ENCODE data around the gene CASP1. TPM values are rescaled to one million over a fixed set of nuclear protein-coding genes. Genes with fewer than 3 reads are reported as not detected.
A peak's percentile ranks its signal among the peaks of the same experiment; 100 is the strongest.

Gene CASP1
- total RNA-seq, 4 donors from 2014 or later, result 1.1 to 7.8 (median 3.5) TPM

DNA sequence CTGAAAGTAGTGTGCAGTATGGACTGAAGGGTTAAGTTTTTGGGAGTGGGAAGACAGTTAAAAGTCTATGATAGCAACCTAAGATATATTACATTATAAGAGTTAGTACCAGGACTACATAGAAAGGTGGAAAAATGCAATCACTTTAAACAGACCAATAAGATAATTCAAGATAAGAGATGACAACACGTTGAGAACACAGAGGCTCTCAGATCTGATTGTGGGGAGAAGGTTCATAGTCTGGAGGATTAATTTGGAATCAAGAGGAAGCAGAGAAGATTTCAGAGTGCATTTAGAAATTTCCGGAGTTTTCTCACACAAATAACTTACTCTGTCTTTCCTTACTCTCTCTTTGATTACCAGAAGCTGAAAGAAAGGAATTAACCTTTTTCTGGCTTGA, 12.4 kb downstream of the CASP1 start:
- Histone ChIP-seq H3K9me3 (no peaks in the 10 kb centered on the region), H3K36me3 (no peaks in the 10 kb centered on the region), H3K27ac (no peak overlapping the region), H3K4me3 (no peak overlapping the region), H3K4me1 (no peaks in the 10 kb centered on the region), H3K27me3 (no peaks in the 10 kb centered on the region)
- in situ Hi-C loops (cut with MboI; ENCODE audit: low sequenced_read_pairs in 4 of 4) (no loop called here), intact Hi-C loops (cut with DNase I; ENCODE audit: low total_unique reads) (no loop called here)
- no peak for TF ChIP-seq POLR2A (IDR thresholded peaks at IDR 0.05)
- TF ChIP-seq, protein P1, sequence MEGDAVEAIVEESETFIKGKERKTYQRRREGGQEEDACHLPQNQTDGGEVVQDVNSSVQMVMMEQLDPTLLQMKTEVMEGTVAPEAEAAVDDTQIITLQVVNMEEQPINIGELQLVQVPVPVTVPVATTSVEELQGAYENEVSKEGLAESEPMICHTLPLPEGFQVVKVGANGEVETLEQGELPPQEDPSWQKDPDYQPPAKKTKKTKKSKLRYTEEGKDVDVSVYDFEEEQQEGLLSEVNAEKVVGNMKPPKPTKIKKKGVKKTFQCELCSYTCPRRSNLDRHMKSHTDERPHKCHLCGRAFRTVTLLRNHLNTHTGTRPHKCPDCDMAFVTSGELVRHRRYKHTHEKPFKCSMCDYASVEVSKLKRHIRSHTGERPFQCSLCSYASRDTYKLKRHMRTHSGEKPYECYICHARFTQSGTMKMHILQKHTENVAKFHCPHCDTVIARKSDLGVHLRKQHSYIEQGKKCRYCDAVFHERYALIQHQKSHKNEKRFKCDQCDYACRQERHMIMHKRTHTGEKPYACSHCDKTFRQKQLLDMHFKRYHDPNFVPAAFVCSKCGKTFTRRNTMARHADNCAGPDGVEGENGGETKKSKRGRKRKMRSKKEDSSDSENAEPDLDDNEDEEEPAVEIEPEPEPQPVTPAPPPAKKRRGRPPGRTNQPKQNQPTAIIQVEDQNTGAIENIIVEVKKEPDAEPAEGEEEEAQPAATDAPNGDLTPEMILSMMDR (IDR thresholded peaks at IDR 0.05 in 4 of 5, conservative IDR thresholded peaks at IDR 0.05 in 1 of 5), result no peak
- no peak for ATAC-seq
- no peak for DNase-seq

DNA sequence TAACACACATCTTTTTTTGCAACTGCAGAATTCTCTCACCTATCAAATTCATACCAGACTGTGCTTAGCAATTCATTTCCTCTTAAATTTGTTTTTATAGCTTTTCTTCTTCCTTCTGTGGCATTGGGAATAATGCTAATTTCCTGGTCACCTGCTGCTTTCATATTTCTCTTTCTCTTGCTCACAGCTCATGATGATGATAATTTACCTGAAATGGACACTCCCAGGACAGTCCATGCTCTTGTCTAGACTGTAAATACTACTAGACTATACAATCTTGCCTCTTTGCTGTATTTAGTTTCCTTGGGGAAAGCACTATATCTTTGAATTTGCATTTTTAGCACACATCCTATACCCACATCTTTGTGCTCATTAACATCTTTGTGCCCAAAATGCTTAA, 27.5 kb downstream of the CASP1 start:
- intact Hi-C loops (cut with DNase I; ENCODE audit: low total_unique reads) (no loop called here), in situ Hi-C loops (cut with MboI; ENCODE audit: low sequenced_read_pairs in 4 of 4) (no loop called here)
- H3K27me3 ChIP-seq, result no peaks in the 10 kb centered on the region
- TF ChIP-seq, protein P1 (IDR thresholded peaks at IDR 0.05 in 4 of 5, conservative IDR thresholded peaks at IDR 0.05 in 1 of 5), result no peak
- no peak for TF ChIP-seq POLR2A (IDR thresholded peaks at IDR 0.05)
- DNase-seq, result no peak
- H3K9me3 ChIP-seq, result no peaks in the 10 kb centered on the region
- H3K36me3 ChIP-seq, result no peaks in the 10 kb centered on the region
- no peak overlapping the region for H3K27ac ChIP-seq
- no peaks in the 10 kb centered on the region for H3K4me1 ChIP-seq
- H3K4me3 ChIP-seq, result no peak overlapping the region
- ATAC-seq, result no peak

DNA sequence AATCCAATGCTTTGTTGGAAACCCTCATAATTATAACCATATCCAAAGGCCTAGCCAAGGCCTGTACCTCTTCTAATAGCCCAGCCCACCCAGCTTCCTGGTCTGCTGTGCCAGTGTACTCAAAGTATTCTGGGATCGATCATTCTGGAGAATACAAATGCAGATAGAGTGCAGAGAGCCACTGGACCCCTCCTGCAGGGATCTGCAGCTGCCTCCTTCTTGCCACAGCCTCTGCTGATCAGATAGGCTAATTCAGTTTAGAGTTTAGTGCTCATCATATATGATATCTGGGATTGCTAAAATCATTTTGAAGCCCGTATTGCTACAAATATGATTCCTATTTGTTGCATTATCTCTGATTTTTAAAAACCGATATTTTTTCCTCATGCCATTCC, 29.5 kb downstream of the CASP1 start:
- H3K27me3 ChIP-seq, result no peaks in the 10 kb centered on the region
- DNase-seq, result no peak
- H3K27ac ChIP-seq, result no peak overlapping the region
- in situ Hi-C loops (cut with MboI; ENCODE audit: low sequenced_read_pairs in 4 of 4), result no loop called here
- TF ChIP-seq POLR2A (IDR thresholded peaks at IDR 0.05), result no peak
- TF ChIP-seq, protein P1 (IDR thresholded peaks at IDR 0.05 in 4 of 5, conservative IDR thresholded peaks at IDR 0.05 in 1 of 5), result no peak
- no peaks in the 10 kb centered on the region for H3K9me3 ChIP-seq
- ATAC-seq, result no peak
- H3K36me3 ChIP-seq, result no peaks in the 10 kb centered on the region
- no peak overlapping the region for H3K4me3 ChIP-seq
- intact Hi-C loops (cut with DNase I; ENCODE audit: low total_unique reads), result no loop called here
- H3K4me1 ChIP-seq, result no peaks in the 10 kb centered on the region

DNA sequence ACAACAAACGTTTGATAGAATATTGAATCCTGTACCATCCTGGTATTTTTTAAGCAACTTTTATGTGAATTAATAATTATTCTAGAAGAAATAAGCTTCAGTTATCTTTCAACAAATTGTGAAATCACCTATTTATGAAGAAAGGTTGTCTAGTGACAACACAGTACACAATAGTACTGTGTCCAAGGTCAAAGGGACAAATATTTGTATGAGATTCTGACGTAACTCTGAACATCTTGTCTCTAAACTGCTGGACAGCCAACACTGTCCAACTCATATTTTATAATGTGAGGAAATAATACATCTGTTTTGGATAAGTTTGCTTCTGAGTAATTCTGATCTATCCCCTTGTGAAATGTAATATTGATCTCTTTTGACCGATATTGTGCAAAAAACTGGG, 30.9 kb downstream of the CASP1 start:
- ATAC-seq, result peak in 1 of 2 donors; percentile 47

DNA sequence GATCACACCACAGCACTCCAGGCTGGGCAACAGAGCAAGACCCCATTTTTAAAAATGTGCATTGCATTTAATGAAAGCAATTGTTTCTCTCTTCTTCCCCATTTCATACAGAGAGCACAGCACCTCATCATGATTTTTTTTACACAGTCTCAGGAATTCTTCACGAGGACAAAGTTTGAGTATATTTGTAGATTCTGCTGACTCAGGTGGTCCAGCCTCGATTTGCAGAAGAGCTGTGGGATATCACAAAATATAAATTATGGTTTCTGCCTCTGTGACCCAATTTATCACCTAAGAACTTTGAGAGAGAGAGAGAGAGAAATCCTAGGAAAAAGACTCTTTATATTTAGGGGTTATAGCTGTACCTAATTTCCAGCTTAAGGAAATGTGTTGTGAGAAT, 31.8 kb downstream of the CASP1 start:
- no peaks in the 10 kb centered on the region for H3K36me3 ChIP-seq
- DNase-seq (no peak), ATAC-seq (no peak)
- no peaks in the 10 kb centered on the region for H3K4me1 ChIP-seq
- in situ Hi-C loops (cut with MboI; ENCODE audit: low sequenced_read_pairs in 4 of 4) (no loop called here), intact Hi-C loops (cut with DNase I; ENCODE audit: low total_unique reads) (no loop called here)
- H3K4me3 ChIP-seq, result no peak overlapping the region
- H3K27me3 ChIP-seq, result no peaks in the 10 kb centered on the region
- H3K9me3 ChIP-seq, result no peaks in the 10 kb centered on the region
- TF ChIP-seq, protein P1 (IDR thresholded peaks at IDR 0.05 in 4 of 5, conservative IDR thresholded peaks at IDR 0.05 in 1 of 5), result no peak
- no peak for TF ChIP-seq POLR2A (IDR thresholded peaks at IDR 0.05)
- no peak overlapping the region for H3K27ac ChIP-seq

More for the DNA sequence above, 30.9 kb downstream of the CASP1 start:
- intact Hi-C loops (cut with DNase I; ENCODE audit: low total_unique reads), result no loop called here
- Histone ChIP-seq H3K27me3 (no peaks in the 10 kb centered on the region), H3K27ac (no peak overlapping the region), H3K9me3 (no peaks in the 10 kb centered on the region), H3K36me3 (no peaks in the 10 kb centered on the region), H3K4me3 (no peak overlapping the region), H3K4me1 (no peaks in the 10 kb centered on the region)
- no peak for DNase-seq
- in situ Hi-C loops (cut with MboI; ENCODE audit: low sequenced_read_pairs in 4 of 4), result no loop called here
- TF ChIP-seq, protein P1 (IDR thresholded peaks at IDR 0.05 in 4 of 5, conservative IDR thresholded peaks at IDR 0.05 in 1 of 5), result no peak
- no peak for TF ChIP-seq POLR2A (IDR thresholded peaks at IDR 0.05)
